ENCODE measurements around the gene LUZP2. TPM values are rescaled to one million over a fixed set of nuclear protein-coding genes. Genes with fewer than 3 reads are reported as not detected.
"Not testable (repeated sequence)": the region's sequence is repeated elsewhere in the genome, so short reads cannot be mapped to it uniquely, and the experiment has no call there.

The LUZP2 gene
- polyA plus RNA-seq, 4 donors: 1.6 to 2.3 (median 1.7) TPM

GRCh38 chr11:24885580-24886173, 388.8 kb downstream of the LUZP2 start:
- DNase-seq (ENCODE audit: low read depth in 4 of 4, low spot score in 3 of 4): no peak

- no peak for DNase-seq (ENCODE audit: low read depth in 4 of 4, low spot score in 3 of 4)
Observed at GRCh38 chr11:24886880-24887619, 390.2 kb downstream of the LUZP2 start.

- DNase-seq (ENCODE audit: low read depth in 4 of 4, low spot score in 3 of 4): no peak
Observed at GRCh38 chr11:24890426-24890825, 393.6 kb downstream of the LUZP2 start.

- DNase-seq (ENCODE audit: low read depth in 4 of 4, low spot score in 3 of 4): not testable (repeated sequence)
Observed at GRCh38 chr11:24891845-24892492, 395.1 kb downstream of the LUZP2 start.

- no peak for DNase-seq (ENCODE audit: low read depth in 4 of 4, low spot score in 3 of 4)
Observed at GRCh38 chr11:24896118-24896835, 399.4 kb downstream of the LUZP2 start.

- no peak for DNase-seq (ENCODE audit: low read depth in 4 of 4, low spot score in 3 of 4)
Observed at GRCh38 chr11:24900514-24900913, 403.7 kb downstream of the LUZP2 start.

GRCh38 chr11:24900960-24901549, 404.2 kb downstream of the LUZP2 start:
- DNase-seq (ENCODE audit: low read depth in 4 of 4, low spot score in 3 of 4): no peak

- DNase-seq (ENCODE audit: low read depth in 4 of 4, low spot score in 3 of 4): no peak
Observed at GRCh38 chr11:24903555-24903954, 406.7 kb downstream of the LUZP2 start.

- no peak for DNase-seq (ENCODE audit: low read depth in 4 of 4, low spot score in 3 of 4)
Observed at GRCh38 chr11:24925091-24925490, 428.2 kb downstream of the LUZP2 start.

GRCh38 chr11:24932110-24933000, 435.5 kb downstream of the LUZP2 start:
- DNase-seq (ENCODE audit: low read depth in 4 of 4, low spot score in 3 of 4): no peak

- no peak for DNase-seq (ENCODE audit: low read depth in 4 of 4, low spot score in 3 of 4)
Observed at GRCh38 chr11:24934733-24935439, 438.0 kb downstream of the LUZP2 start.

GRCh38 chr11:24944891-24945290, 448.0 kb downstream of the LUZP2 start:
- no peak for DNase-seq (ENCODE audit: low read depth in 4 of 4, low spot score in 3 of 4)

GRCh38 chr11:24949406-24949805, 452.6 kb downstream of the LUZP2 start:
- DNase-seq (ENCODE audit: low read depth in 4 of 4, low spot score in 3 of 4): no peak

GRCh38 chr11:24963852-24964251, 467.0 kb downstream of the LUZP2 start:
- DNase-seq (ENCODE audit: low read depth in 4 of 4, low spot score in 3 of 4): no peak

GRCh38 chr11:24965748-24966147, 468.9 kb downstream of the LUZP2 start:
- no peak for DNase-seq (ENCODE audit: low read depth in 4 of 4, low spot score in 3 of 4)

GRCh38 chr11:24993903-24994302, 497.1 kb downstream of the LUZP2 start:
- DNase-seq (ENCODE audit: low read depth in 4 of 4, low spot score in 3 of 4): not testable (repeated sequence)

- not testable (repeated sequence) for DNase-seq (ENCODE audit: low read depth in 4 of 4, low spot score in 3 of 4)
Observed at GRCh38 chr11:24999929-25000328, 503.1 kb downstream of the LUZP2 start.

GRCh38 chr11:25037431-25037830, 540.6 kb downstream of the LUZP2 start:
- DNase-seq (ENCODE audit: low read depth in 4 of 4, low spot score in 3 of 4): no peak

- DNase-seq (ENCODE audit: low read depth in 4 of 4, low spot score in 3 of 4): no peak
Observed at GRCh38 chr11:25038131-25038530, 541.3 kb downstream of the LUZP2 start.
